AML-193 (cell line): ENCODE results near the gene SLAIN1.
A peak's percentile ranks its signal among the peaks of the same experiment; 100 is the strongest.
"Not testable (repeated sequence)": the region's sequence is repeated elsewhere in the genome, so short reads cannot be mapped to it uniquely, and the experiment has no call there.

Source experiments
- DNase-seq, 2 experiments: peaks; one replicate each; lab custom pipeline; 2025; lab: John Stamatoyannopoulos, UW

Gene SLAIN1

GRCh38 chr13:77697217-77698103, at the start of gene SLAIN1:
Gene SLAIN1, plus strand, starts transcription at chr13:77697687. Its CDS starts 227 bp downstream, at chr13:77697914.
- DNase-seq = no peak

GRCh38 chr13:77650409-77650808, 47.1 kb upstream of the SLAIN1 start:
- DNase-seq = no peak

DNA sequence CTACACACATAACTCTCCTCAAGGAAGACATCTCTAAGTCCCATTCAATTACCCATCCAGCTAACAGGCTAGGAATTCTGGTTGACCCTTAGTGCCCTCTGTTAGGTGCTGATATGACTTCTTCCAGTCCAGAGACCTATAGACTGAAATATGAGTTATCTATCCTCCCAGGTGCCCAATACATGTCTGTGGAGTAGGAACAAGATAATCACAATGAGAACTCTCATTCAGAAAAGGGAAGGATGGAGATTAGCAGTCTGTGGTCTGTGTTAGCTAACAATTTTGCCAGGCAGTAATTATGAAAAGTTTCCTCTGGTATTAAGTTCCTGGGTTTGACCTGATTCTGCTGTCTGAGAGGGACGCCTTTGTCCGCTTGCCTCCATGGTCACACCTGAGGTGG, 44.2 kb upstream of the SLAIN1 start:
- DNase-seq = peak; percentile 56 to 57

GRCh38 chr13:77660016-77660415, 37.5 kb upstream of the SLAIN1 start:
- DNase-seq = not testable (repeated sequence)

DNA sequence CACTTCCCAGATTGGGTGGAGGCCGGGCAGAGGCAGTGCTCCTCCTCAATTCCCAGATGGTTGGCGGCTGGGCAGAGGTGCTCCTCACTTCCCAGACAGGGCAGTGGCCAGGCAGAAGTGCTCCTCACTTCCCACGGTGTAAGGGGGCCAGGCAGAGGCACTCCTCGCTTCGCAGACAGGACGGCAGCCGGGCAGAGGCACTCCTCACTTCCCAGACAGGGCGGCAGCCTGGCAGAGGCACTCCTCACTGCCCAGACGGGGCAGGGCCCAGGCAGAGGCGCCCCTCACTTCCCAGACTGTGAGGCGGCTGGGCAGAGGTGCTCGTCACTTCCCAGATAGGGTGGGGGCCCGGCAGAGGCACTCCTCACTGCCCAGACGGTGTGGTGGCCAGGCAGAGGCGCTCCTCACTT, 36.6 kb upstream of the SLAIN1 start:
- no peak for DNase-seq

- DNase-seq = not testable (repeated sequence)
These were observed 35.2 kb upstream of the SLAIN1 start for GRCh38 chr13:77662301-77662700.

DNA sequence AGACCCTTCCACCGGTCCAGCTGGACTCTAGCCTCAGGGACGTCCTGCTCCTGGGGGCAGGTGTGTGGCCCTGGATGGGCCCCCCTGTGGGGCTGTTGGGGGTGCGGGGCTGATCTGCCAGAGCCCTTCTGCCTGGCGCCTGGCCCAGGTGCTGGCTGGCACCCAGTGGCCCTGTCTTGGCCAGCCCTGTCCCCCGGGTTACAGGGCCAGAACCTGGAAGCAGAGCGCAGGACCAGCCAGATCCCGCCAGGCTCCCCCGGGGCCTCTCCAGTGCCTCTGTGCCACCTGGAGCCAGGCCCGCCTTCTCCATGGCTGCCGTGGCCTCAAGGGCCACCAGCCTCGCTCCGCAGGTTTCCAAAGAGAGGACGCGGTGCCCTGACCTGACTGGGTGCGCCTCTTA, 34.7 kb upstream of the SLAIN1 start:
- DNase-seq = not testable (repeated sequence)

GRCh38 chr13:77674852-77675251, 22.6 kb upstream of the SLAIN1 start:
- DNase-seq = no peak

GRCh38 chr13:77678691-77679235, 18.7 kb upstream of the SLAIN1 start:
- no peak for DNase-seq

DNA sequence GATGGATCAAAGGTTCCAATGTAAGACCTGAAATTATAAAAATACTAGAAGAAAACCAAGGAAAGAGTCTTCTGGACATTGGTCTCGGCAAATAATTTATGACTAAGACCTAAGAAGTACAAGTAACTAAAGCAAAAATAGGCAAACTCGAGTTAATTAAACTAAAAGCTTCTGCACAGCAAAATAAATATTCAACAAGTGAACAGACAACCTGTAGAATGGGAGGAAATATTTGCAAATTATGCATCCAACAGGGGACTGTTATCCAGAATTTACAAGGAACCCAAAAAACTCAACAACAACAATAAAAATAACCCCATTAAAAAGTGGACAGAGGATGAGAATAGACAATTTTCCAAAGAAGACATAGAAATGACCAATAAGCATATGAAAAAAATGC, 9.7 kb upstream of the SLAIN1 start:
- DNase-seq = no peak

DNA sequence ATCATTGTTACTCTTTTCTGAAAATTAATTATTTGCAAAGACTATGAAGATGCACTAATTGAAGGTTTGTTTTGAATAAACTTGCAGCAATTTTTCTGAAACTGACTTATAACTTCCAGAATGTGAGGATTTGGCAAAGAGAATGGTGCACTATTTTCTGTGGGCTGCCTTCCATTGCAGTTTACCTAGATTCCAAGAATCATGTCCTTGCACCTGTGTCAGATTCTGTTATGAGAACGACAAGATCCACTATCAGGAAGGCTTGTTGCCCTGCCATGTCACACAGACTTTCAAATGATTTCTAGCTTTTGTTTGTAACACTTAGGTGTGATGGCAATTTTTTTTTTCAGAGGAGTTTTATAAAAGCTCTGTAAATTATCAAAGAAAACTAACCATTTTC, 5.6 kb upstream of the SLAIN1 start:
- no peak for DNase-seq

GRCh38 chr13:77692746-77693448, 4.6 kb upstream of the SLAIN1 start:
- no peak for DNase-seq

DNA sequence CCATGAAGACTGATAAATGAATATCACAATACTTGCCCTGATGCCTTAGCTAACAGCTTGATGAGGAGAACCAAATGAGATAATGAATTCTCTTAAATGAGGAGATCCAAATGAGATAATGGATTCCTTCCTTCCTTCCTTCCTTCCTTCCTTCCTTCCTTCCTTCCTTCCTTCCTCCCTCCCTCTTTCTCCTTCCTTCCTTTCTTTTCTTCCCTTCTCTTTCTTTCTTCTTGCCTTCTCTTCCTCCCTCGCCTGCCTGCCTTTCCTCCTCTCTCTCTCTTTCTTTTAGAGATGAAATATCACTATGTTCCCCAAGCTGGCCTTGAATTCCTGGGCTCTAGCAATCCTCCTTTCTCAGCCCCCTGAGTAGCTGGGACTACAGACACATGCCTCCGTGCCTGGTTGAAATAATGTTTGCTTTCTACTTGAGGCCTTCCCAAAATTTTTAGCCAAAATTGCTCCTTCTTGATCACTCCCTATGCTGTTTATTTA, 4.0 kb upstream of the SLAIN1 start:
- DNase-seq = no peak

- no peak for DNase-seq
These were observed 1.2 kb upstream of the SLAIN1 start for GRCh38 chr13:77696006-77696878.

GRCh38 chr13:77696879-77697216, 639 bp upstream of the SLAIN1 start:
- DNase-seq = no peak

- DNase-seq = no peak
These were observed 943 bp downstream of the SLAIN1 start for GRCh38 chr13:77698201-77699058.

- DNase-seq = no peak
These were observed 1.7 kb downstream of the SLAIN1 start for GRCh38 chr13:77699059-77699680.

DNA sequence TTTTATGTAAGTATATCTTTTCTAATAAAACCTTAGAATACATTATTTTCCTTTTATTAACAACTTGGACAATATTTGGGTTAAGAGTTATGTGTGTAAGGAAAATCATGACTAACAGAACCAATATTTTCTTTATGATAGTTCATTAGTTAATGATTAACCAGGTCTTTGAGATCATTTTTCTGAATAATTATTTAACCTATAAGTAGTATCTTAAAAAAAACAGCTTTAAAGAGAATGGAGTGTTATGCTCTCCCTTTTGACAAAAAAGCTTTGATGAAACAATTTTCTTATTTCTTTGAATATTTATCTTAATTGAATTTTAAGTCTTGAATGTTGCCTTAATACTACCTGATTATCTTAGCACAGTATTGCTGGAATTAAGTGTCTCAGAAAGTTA, 3.8 kb downstream of the SLAIN1 start:
- no peak for DNase-seq

DNA sequence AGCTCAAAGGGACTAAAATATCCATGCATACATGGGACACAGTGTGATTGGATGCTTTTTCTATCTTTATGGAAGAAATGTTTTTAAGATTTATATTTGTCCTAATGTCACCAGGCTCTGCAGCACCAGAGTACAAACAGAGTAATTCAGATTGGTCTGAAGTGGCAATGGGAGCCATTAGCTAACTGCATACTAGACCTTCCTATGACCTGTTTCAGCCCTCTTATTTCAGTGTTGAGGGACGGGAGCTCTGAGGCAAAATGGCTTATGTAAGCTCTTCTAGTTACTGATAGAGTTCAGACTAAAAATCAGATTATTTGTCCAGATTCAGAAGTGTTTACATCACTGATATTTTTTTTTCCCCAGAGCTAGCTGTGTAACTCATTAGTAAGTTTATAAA, 4.9 kb downstream of the SLAIN1 start:
- no peak for DNase-seq

GRCh38 chr13:77703408-77703807, 5.9 kb downstream of the SLAIN1 start:
- DNase-seq = no peak
